Muscle of back (tissue), 10 donors: ENCODE data around the gene ARHGEF28. TPM values are rescaled to one million over a fixed set of nuclear protein-coding genes. Genes with fewer than 3 reads are reported as not detected.

Experiments used
- polyA plus RNA-seq, 10 donors: library from polyadenylated mRNA; unstranded; fragments of 120-200 nt; gene quantifications; one replicate each; pipeline ENCODE4 v1.2.1, GENCODE V29; 2013; ENCODE audit not compliant: insufficient read length in 10 of 10

Gene ARHGEF28
- polyA plus RNA-seq, 10 donors, result 2.3 to 5.8 (median 4.0) TPM

Other genes with a start within 250 kb of the ARHGEF28 start
- gene FOXD1, start 177.4 kb upstream of the ARHGEF28 start, polyA plus RNA-seq, result 1 to 10 TPM in 7 of 10 donors, under 1 TPM in 3; 0.54 to 1.8 (median 1.3) TPM
- 1,000 to 10,000 TPM; 1,053 to 1,550 (median 1,226) TPM for gene BTF3, start 127.8 kb upstream of the ARHGEF28 start, polyA plus RNA-seq
- 10 to 100 TPM; 19.3 to 35.4 (median 24.6) TPM for gene ANKRA2, start 60.6 kb upstream of the ARHGEF28 start, polyA plus RNA-seq
- gene UTP15, start 60.5 kb upstream of the ARHGEF28 start, polyA plus RNA-seq, result 10 to 100 TPM in 9 of 10 donors, 1 to 10 TPM in 1; 9.2 to 16.0 (median 12.2) TPM